K562 (cell line): ENCODE results near the gene SREBF1. TPM values are rescaled to one million over a fixed set of nuclear protein-coding genes. Genes with fewer than 3 reads are reported as not detected.

Experiments
- ARID3A ChIP-seq: IDR thresholded peaks from 2 replicates; pipeline ENCODE4 v1.6.1; 2012; ENCODE audit warnings: low read depth, low read length, improper control_type of control experiment, borderline replicate concordance
- ATF2 ChIP-seq: sonication (generic); formaldehyde crosslinking; IDR thresholded peaks from 2 replicates; pipeline ENCODE4 v1.8.1; 2022; ENCODE audit warnings: missing genetic modification reagents
- ATF6 ChIP-seq: sonication (generic); formaldehyde crosslinking; IDR thresholded peaks from 2 replicates; pipeline ENCODE4 v1.4.0; 2020; ENCODE audit warnings: mild to moderate bottlenecking, missing genetic modification reagents
- CHD1 ChIP-seq: fragments of 200-600 bp; sonication (generic); IDR thresholded peaks from one replicate; pipeline ENCODE4 v1.6.1; 2012; ENCODE audit warnings: mild to moderate bottlenecking, moderate library complexity, low read length, inconsistent platforms
- NUFIP1 ChIP-seq: fragments of 450-650 bp; IDR thresholded peaks from 2 replicates; pipeline ENCODE4 v1.6.1; 2018; ENCODE audit not compliant: partially characterized antibody
- SMAD2 ChIP-seq: fragments of 150-350 bp; IDR thresholded peaks from 2 replicates; pipeline ENCODE4 v1.6.1; 2014; ENCODE audit warnings: low read depth, mild to moderate bottlenecking, low read length
- TAF1 ChIP-seq: IDR thresholded peaks from 2 replicates; pipeline ENCODE4 v1.6.1; 2011; ENCODE audit warnings: mild to moderate bottlenecking, low read length, moderate library complexity; ENCODE audit not compliant: insufficient read depth, control insufficient read depth, severe bottlenecking; ENCODE audit errors: extremely low read depth
- TBP ChIP-seq: optimal IDR thresholded peaks from 2 replicates; pipeline ENCODE3; 2011; ENCODE audit warnings: low read depth, low read length, improper control_type of control experiment
- ZFX ChIP-seq: sonication (generic); formaldehyde crosslinking; IDR thresholded peaks from 2 replicates; pipeline ENCODE4 v1.8.0; 2022; ENCODE audit warnings: mild to moderate bottlenecking, missing genetic modification reagents, moderate library complexity
- ZNF146 ChIP-seq: IDR thresholded peaks from one replicate; pipeline ENCODE4 v1.6.1; 2018; ENCODE audit warnings: missing compliant biosample characterization; ENCODE audit not compliant: unreplicated experiment
- ZNF57 ChIP-seq: fragments of 450-650 bp; formaldehyde crosslinking; IDR thresholded peaks from 2 replicates; pipeline ENCODE4 v1.4.0; 2020; ENCODE audit warnings: mild to moderate bottlenecking, moderate library complexity
- polyA plus RNA-seq, 8 experiments: library from polyadenylated mRNA; depleted of rRNA in 4 of 8; stranded (reverse) in 5 of 8; unstranded in 3 of 8; fragments of >200 nt; fragmentation: Nextera tagmentation in 2 of 8; fragmentation: Illumina TruSeq in 1 of 8; extraction: Ambion mirVana in 2 of 8; extraction: Trizol in 1 of 8; gene quantifications; 2 replicates each; pipeline versions ENCODE4 v1.2.1 to v1.2.3, GENCODE V29; 2011 to 2014; ENCODE audit warnings: inconsistent platforms in 1 of 8, missing spikeins in 1 of 8
- total RNA-seq, 7 experiments: library from RNA; depleted of rRNA in 6 of 7; stranded (reverse); fragments of >200 nt in 6 of 7; fragmentation: Illumina TruSeq in 2 of 7; extraction: Trizol in 2 of 7; gene quantifications; 2 replicates each; pipeline versions ENCODE4 v1.2.1 to v1.2.3, GENCODE V29; 2011 to 2021; ENCODE audit warnings: low replicate concordance in 1 of 7

The SREBF1 gene
- total and polyA plus RNA-seq, 9 of the 15 experiments (the other 6 are each of a cell fraction or from before 2014, with no cell fraction given), result 1.6 to 169 (median 69.4) TPM

- TF ChIP-seq ATF6, result no peak
- TF ChIP-seq CHD1, result peak; percentile 45
- TF ChIP-seq ZFX, result peak; percentile 26; the same call in 1 of the 2 replicates
- no peak for TF ChIP-seq ZNF57 (CRISPR knock-in tag)
- no peak for TF ChIP-seq NUFIP1
- peak; percentile 85 for TF ChIP-seq TAF1
- no peak for TF ChIP-seq ARID3A
- peak; percentile 77 for TF ChIP-seq TBP
- TF ChIP-seq ATF2 (CRISPR knock-in tag), result no peak
- no peak for TF ChIP-seq SMAD2
- no peak for TF ChIP-seq ZNF146 (CRISPR knock-in tag)
These were observed 3.3 kb upstream of the SREBF1 start (continued) for GRCh38 chr17:17839791-17840707.
